ENCODE data around the gene GPANK1. TPM values are rescaled to one million over a fixed set of nuclear protein-coding genes. Genes with fewer than 3 reads are reported as not detected.

GPANK1 gene
- total and polyA plus RNA-seq, 2 of the 13 experiments (the other 11 are each of a cell fraction or from before 2014, with no cell fraction given) = 15.4 to 22.8 TPM

GRCh38 chr6:31634969-31635575 is 29.7 kb downstream of the GPANK1 start:
- no peak for DNase-seq (ENCODE audit: low spot score)
- WGBS (ENCODE audit: low lambda C conversion rate) = 88% methylated on average over 11 of the region's 11 CpGs
- Histone ChIP-seq H2AFZ (ENCODE audit: low read length) (no peak overlapping the region), H3K36me3 (replicated peaks in 1 of 2; ENCODE audit: control insufficient read depth in 1 of 2, insufficient read depth in 2 of 2, low read length in 2 of 2) (peaks cover 60 to 87% of the 10 kb centered on the region in 2 experiments), H3K27ac (ENCODE audit: extremely low read length, insufficient read depth, low read length) (no peak overlapping the region), H3K4me1 (ENCODE audit: insufficient read depth, low read length) (no peaks in the 10 kb centered on the region), H3K9ac (ENCODE audit: insufficient read depth, low read depth, low read length) (no peak overlapping the region), H3K27me3 (ENCODE audit: control insufficient read depth in 1 of 2, insufficient read depth in 2 of 2, low read length in 2 of 2) (no peaks in the 10 kb centered on the region), H3K79me2 (ENCODE audit: insufficient read depth, low read length) (no peaks in the 10 kb centered on the region), H4K20me1 (ENCODE audit: insufficient read depth, low read length) (no peaks in the 10 kb centered on the region; the same call in 1 of the 2 replicates), H3K9me3 (ENCODE audit: low read length) (no peaks in the 10 kb centered on the region), H3K4me2 (ENCODE audit: low read depth, low read length) (no peak overlapping the region), H3K4me3 (replicated peaks in 1 of 3; ENCODE audit: insufficient read depth in 1 of 3, low read depth in 2 of 3, low read length in 3 of 3) (no peak overlapping the region)
- peak; percentile 46; the same call in 1 of the 2 replicates for TF ChIP-seq RBFOX2 (IDR thresholded peaks at IDR 0.05; ENCODE audit: low read depth, low read length)
- peak; percentile 76 for TF ChIP-seq AGO2 (optimal IDR thresholded peaks at IDR 0.05; ENCODE audit: low read depth, low read length)
- no peak for TF ChIP-seq ZFP41 (CRISPR knock-in tag; IDR thresholded peaks at IDR 0.05; ENCODE audit: borderline replicate concordance)
- no peak for TF ChIP-seq NFRKB (IDR thresholded peaks at IDR 0.05)
- TF ChIP-seq SALL1 (CRISPR knock-in tag; IDR thresholded peaks at IDR 0.05) = no peak
- peak; percentile 61 for TF ChIP-seq RBM22 (optimal IDR thresholded peaks at IDR 0.05; ENCODE audit: low read length)
- TF ChIP-seq ZNF883 (CRISPR knock-in tag; IDR thresholded peaks at IDR 0.05; ENCODE audit: not compliant biosample characterization) = no peak
- ChIA-PET CTCF (ENCODE audit: low intra/inter-chr PET ratio, low total read pairs) (no interaction called here), POLR2A (interaction anchor here (0.8 to 3.4 kb wide), 8 partner anchors 9 to 29 kb away, joined by 3 to 20 read pairs (median 4); partner anchors contain the start of genes APOM, BAG6, C6orf47 and GPANK1)
- peak; percentile 1; the same call in 2 of the 3 replicates for ATAC-seq
- FAIRE-seq = no peak
- intact Hi-C loops (cut with micrococcal nuclease; ENCODE audit: unreplicated experiment) (no loop called here), in situ Hi-C loops (cut with HindIII; ENCODE audit: extremely low pct_ligation_motif_present, low pct_unique_long_range_greater_than_20kb) (no loop called here)
- BruUV-seq (replicated peaks) = no TSS peak

GRCh38 chr6:31634131-31634530 is 30.7 kb downstream of the GPANK1 start:
- FAIRE-seq = no peak
- intact Hi-C loops (cut with micrococcal nuclease; ENCODE audit: unreplicated experiment) = no loop called here
- POLR2A ChIA-PET = interaction anchor here (1.3 to 3.4 kb wide), 6 partner anchors 10 to 26 kb away, joined by 3 to 20 read pairs (median 6); partner anchors contain the start of genes APOM, BAG6 and C6orf47
- no peak overlapping the region for H3K27ac ChIP-seq (ENCODE audit: extremely low read length, insufficient read depth, low read length)
- 96% methylated on average over 3 of the region's 3 CpGs for WGBS (ENCODE audit: low lambda C conversion rate)
- in situ Hi-C loops (cut with HindIII; ENCODE audit: extremely low pct_ligation_motif_present, low pct_unique_long_range_greater_than_20kb) = no loop called here
- H4K20me1 ChIP-seq (ENCODE audit: insufficient read depth, low read length) = no peaks in the 10 kb centered on the region; the same call in 1 of the 2 replicates
- H3K9ac ChIP-seq (ENCODE audit: insufficient read depth, low read depth, low read length) = no peak overlapping the region
- no peaks in the 10 kb centered on the region for H3K9me3 ChIP-seq (ENCODE audit: low read length)
- no peak overlapping the region for H2AFZ ChIP-seq (ENCODE audit: low read length)
- H3K79me2 ChIP-seq (ENCODE audit: insufficient read depth, low read length) = no peaks in the 10 kb centered on the region
- no peaks in the 10 kb centered on the region for H3K27me3 ChIP-seq (ENCODE audit: control insufficient read depth in 1 of 2, insufficient read depth in 2 of 2, low read length in 2 of 2)
- no peaks in the 10 kb centered on the region for H3K4me1 ChIP-seq (ENCODE audit: insufficient read depth, low read length)
- TF ChIP-seq ZNF10 (CRISPR knock-in tag; IDR thresholded peaks at IDR 0.05; ENCODE audit: borderline replicate concordance, low read depth) (no peak), ZSCAN12 (CRISPR knock-in tag; IDR thresholded peaks at IDR 0.05) (no peak), POLR2G (IDR thresholded peaks at IDR 0.05; ENCODE audit: low read depth, low read length) (0 out of 2 replicates have a peak, but pooled peaks have one; percentile 17), ZNF280B (CRISPR knock-in tag; IDR thresholded peaks at IDR 0.05; ENCODE audit: borderline replicate concordance) (no peak), HNF4G (IDR thresholded peaks at IDR 0.05; ENCODE audit: borderline replicate concordance, low read depth, low read length) (no peak), HNF4G (CRISPR knock-in tag; IDR thresholded peaks at IDR 0.05; ENCODE audit: borderline replicate concordance, low read depth) (no peak), ZNF672 (CRISPR knock-in tag; IDR thresholded peaks at IDR 0.05) (no peak), ZNF12 (CRISPR knock-in tag; IDR thresholded peaks at IDR 0.05) (no peak), BATF2 (CRISPR knock-in tag; IDR thresholded peaks at IDR 0.05) (no peak)
- DNase-seq (ENCODE audit: low spot score) = no peak
- no peak for ATAC-seq
- H3K4me3 ChIP-seq (replicated peaks in 1 of 3; ENCODE audit: insufficient read depth in 1 of 3, low read depth in 2 of 3, low read length in 3 of 3) = no peak overlapping the region
- no TSS peak for BruUV-seq (replicated peaks)
- CTCF ChIA-PET (ENCODE audit: low intra/inter-chr PET ratio, low total read pairs) = no interaction called here
- H3K36me3 ChIP-seq (replicated peaks in 1 of 2; ENCODE audit: control insufficient read depth in 1 of 2, insufficient read depth in 2 of 2, low read length in 2 of 2) = peaks cover 60 to 87% of the 10 kb centered on the region in 2 experiments
- H3K4me2 ChIP-seq (ENCODE audit: low read depth, low read length) = no peak overlapping the region

All from HepG2 (cell line).